22Rv1 (cell line): ENCODE data around the gene CEACAM16.

Experiments used
- H3K27ac ChIP-seq: fragments of 450-650 bp; 2 replicates; pipeline ENCODE4 v1.5.1; 2017
- CTCF ChIP-seq: fragments of 450-650 bp; IDR thresholded peaks from 2 replicates; pipeline ENCODE4 v1.5.1; 2017; ENCODE audit warnings: mild to moderate bottlenecking
- ZFX ChIP-seq: fragments of 450-650 bp; IDR thresholded peaks from 2 replicates; pipeline ENCODE4 v1.6.1; 2017; ENCODE audit warnings: antibody characterized with exemption, borderline replicate concordance

Gene CEACAM16

GRCh38 chr19:44740351-44740824 is 41.4 kb downstream of the CEACAM16 start:
- TF ChIP-seq CTCF (peak; percentile 12; the same call in 1 of the 2 replicates), ZFX (no peak)
- H3K27ac ChIP-seq = peak overlapping the region; percentile 95

GRCh38 chr19:44741258-44741731 is 42.3 kb downstream of the CEACAM16 start:
- TF ChIP-seq CTCF = no peak
- no peak for TF ChIP-seq ZFX
- peak overlapping the region; percentile 95 for H3K27ac ChIP-seq

GRCh38 chr19:44741841-44742329 is 42.9 kb downstream of the CEACAM16 start:
- TF ChIP-seq ZFX (no peak), CTCF (no peak)
- H3K27ac ChIP-seq = peak overlapping the region; percentile 95

GRCh38 chr19:44742330-44743061 is 43.5 kb downstream of the CEACAM16 start:
- no peak for TF ChIP-seq ZFX
- TF ChIP-seq CTCF = no peak
- peak overlapping the region; percentile 95 for H3K27ac ChIP-seq

- peak overlapping the region; percentile 95 for H3K27ac ChIP-seq
- TF ChIP-seq CTCF (no peak), ZFX (no peak)
These were observed 46.0 kb downstream of the CEACAM16 start for GRCh38 chr19:44744871-44745332.

GRCh38 chr19:44745341-44745831 is 46.4 kb downstream of the CEACAM16 start:
- H3K27ac ChIP-seq = peak overlapping the region; percentile 95
- TF ChIP-seq CTCF = no peak
- TF ChIP-seq ZFX = no peak
